ENCODE results near the gene TEX13D. TPM values are rescaled to one million over a fixed set of nuclear protein-coding genes. Genes with fewer than 3 reads are reported as not detected.
A peak's percentile ranks its signal among the peaks of the same experiment; 100 is the strongest.

The TEX13D gene
- total RNA-seq, 3 donors from 2014 or later (not counting 1 experiment from before 2014, with no cell fraction given): 0.32 TPM; not detected in 2

DNA sequence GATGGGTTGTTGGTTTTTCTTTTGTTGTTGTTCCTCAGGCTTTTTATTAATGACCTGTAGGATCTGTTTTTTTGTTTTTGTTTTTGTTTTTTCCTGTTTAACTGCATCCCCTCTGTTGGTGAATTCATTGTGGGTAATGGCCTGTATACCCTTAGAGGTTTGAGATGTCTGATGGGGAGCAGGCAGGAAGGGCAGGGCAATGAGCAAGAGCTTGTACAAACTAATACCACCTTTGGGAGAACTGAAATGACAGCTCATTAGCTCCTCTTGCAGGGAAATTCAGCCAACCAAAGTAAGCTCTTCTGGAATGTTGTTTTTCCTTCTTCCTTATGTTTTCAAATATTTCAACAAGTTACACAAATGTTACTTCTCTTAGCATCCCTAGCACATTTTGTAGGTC lies 37.3 kb downstream of the TEX13D start:
- Mint-ChIP-seq H3K9me3 (no peaks in the 10 kb centered on the region), H3K27me3 (ENCODE audit: low read depth in 2 of 2) (no peaks in the 10 kb centered on the region), H3K4me1 (peaks cover 19 to 24% of the 10 kb centered on the region in 2 donors), H3K36me3 (no peaks in the 10 kb centered on the region), H3K27ac (peak overlapping the region; percentile 52 to 81), H3K4me3 (peak overlapping the region; percentile 35)
- Histone ChIP-seq H3K36me3 (ENCODE audit: control insufficient read depth, insufficient read depth, low read length) (peaks cover 28% of the 10 kb centered on the region), H3K27ac (ENCODE audit: low read length) (no peak overlapping the region), H3K4me1 (ENCODE audit: control insufficient read depth, insufficient read depth, low read length) (peaks cover 8% of the 10 kb centered on the region), H3K27me3 (ENCODE audit: control insufficient read depth, insufficient read depth, low read length) (no peaks in the 10 kb centered on the region), H3K9me3 (ENCODE audit: control insufficient read depth, insufficient read depth, low read length) (no peaks in the 10 kb centered on the region), H3K4me3 (ENCODE audit: low read length) (no peak overlapping the region)
- ATAC-seq (no peak), DNase-seq (no peak)
- TF ChIP-seq CTCF (IDR thresholded peaks at IDR 0.05): no peak
- intact Hi-C loops (cut with micrococcal nuclease): no loop called here

DNA sequence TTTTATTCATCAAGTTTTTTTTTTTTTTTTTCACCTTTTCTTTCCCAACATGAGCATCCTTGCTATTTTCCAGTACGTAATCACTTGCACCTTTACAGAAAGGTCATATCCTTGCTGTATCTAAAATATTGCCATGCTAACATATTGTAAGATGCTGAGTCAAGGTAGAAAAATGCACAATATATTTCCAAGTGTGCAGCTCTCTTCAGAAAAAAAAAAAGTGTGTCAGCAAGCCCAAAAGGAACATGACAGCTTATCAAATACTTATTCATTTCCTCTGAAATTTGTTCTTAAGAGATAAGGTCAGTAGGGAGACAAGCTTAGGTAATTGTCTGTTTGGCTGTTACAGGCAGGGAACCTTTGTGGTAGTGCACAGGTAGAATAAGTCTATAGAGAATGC lies 40.9 kb downstream of the TEX13D start:
- H3K4me3 Mint-ChIP-seq: no peak overlapping the region
- no peak for TF ChIP-seq CTCF (IDR thresholded peaks at IDR 0.05)
- peaks cover 19 to 23% of the 10 kb centered on the region in 2 donors for H3K4me1 Mint-ChIP-seq
- Histone ChIP-seq H3K4me1 (ENCODE audit: control insufficient read depth, insufficient read depth, low read length) (peaks cover 5% of the 10 kb centered on the region), H3K9me3 (ENCODE audit: control insufficient read depth, insufficient read depth, low read length) (no peaks in the 10 kb centered on the region), H3K4me3 (ENCODE audit: low read length) (no peak overlapping the region), H3K36me3 (ENCODE audit: control insufficient read depth, insufficient read depth, low read length) (peaks cover 27% of the 10 kb centered on the region), H3K27ac (ENCODE audit: low read length) (no peak overlapping the region), H3K27me3 (ENCODE audit: control insufficient read depth, insufficient read depth, low read length) (no peaks in the 10 kb centered on the region)
- WGBS (ENCODE audit: insufficient coverage): no CpG with 5 or more reads among the region's 1 CpG
- no peak for DNase-seq
- H3K9me3 Mint-ChIP-seq: no peaks in the 10 kb centered on the region
- ATAC-seq: no peak
- no peaks in the 10 kb centered on the region for H3K36me3 Mint-ChIP-seq
- H3K27me3 Mint-ChIP-seq (ENCODE audit: low read depth in 2 of 2): no peaks in the 10 kb centered on the region
- intact Hi-C loops (cut with micrococcal nuclease): no loop called here
- peak overlapping the region; percentile 20 to 45 for H3K27ac Mint-ChIP-seq

- Histone ChIP-seq H3K4me3 (ENCODE audit: low read length) (no peak overlapping the region), H3K27ac (ENCODE audit: low read length) (no peak overlapping the region), H3K27me3 (ENCODE audit: control insufficient read depth, insufficient read depth, low read length) (no peaks in the 10 kb centered on the region), H3K36me3 (ENCODE audit: control insufficient read depth, insufficient read depth, low read length) (peaks cover 2% of the 10 kb centered on the region), H3K9me3 (ENCODE audit: control insufficient read depth, insufficient read depth, low read length) (no peaks in the 10 kb centered on the region), H3K4me1 (ENCODE audit: control insufficient read depth, insufficient read depth, low read length) (no peaks in the 10 kb centered on the region)
- intact Hi-C loops (cut with micrococcal nuclease): no loop called here
- Mint-ChIP-seq H3K27me3 (ENCODE audit: low read depth in 2 of 2) (no peaks in the 10 kb centered on the region), H3K36me3 (no peaks in the 10 kb centered on the region), H3K27ac (peak overlapping the region in 1 of 2 donors; percentile 2), H3K4me3 (no peak overlapping the region), H3K9me3 (no peaks in the 10 kb centered on the region), H3K4me1 (peaks cover 6 to 10% of the 10 kb centered on the region in 2 donors)
- ATAC-seq (no peak), DNase-seq (no peak)
- TF ChIP-seq CTCF (IDR thresholded peaks at IDR 0.05): no peak
- WGBS (ENCODE audit: insufficient coverage): 0% methylated on average over 1 of the region's 4 CpGs
Measured at GRCh38 chrX:124378643-124379042, 46.2 kb downstream of the TEX13D start.

GRCh38 chrX:124383354-124383753 lies 50.9 kb downstream of the TEX13D start:
- no peaks in the 10 kb centered on the region for H3K9me3 Mint-ChIP-seq
- WGBS (ENCODE audit: insufficient coverage): 32% methylated on average over 3 of the region's 4 CpGs
- no peak overlapping the region for H3K4me3 Mint-ChIP-seq
- no peaks in the 10 kb centered on the region for H3K27me3 Mint-ChIP-seq (ENCODE audit: low read depth in 2 of 2)
- DNase-seq: no peak
- no peaks in the 10 kb centered on the region for H3K27me3 ChIP-seq (ENCODE audit: control insufficient read depth, insufficient read depth, low read length)
- H3K36me3 ChIP-seq (ENCODE audit: control insufficient read depth, insufficient read depth, low read length): peaks cover 10% of the 10 kb centered on the region
- no peaks in the 10 kb centered on the region for H3K9me3 ChIP-seq (ENCODE audit: control insufficient read depth, insufficient read depth, low read length)
- no peak overlapping the region for H3K27ac ChIP-seq (ENCODE audit: low read length)
- peak overlapping the region; percentile 18 to 43 for H3K27ac Mint-ChIP-seq
- intact Hi-C loops (cut with micrococcal nuclease): no loop called here
- H3K4me1 ChIP-seq (ENCODE audit: control insufficient read depth, insufficient read depth, low read length): peaks cover 8% of the 10 kb centered on the region
- no peak overlapping the region for H3K4me3 ChIP-seq (ENCODE audit: low read length)
- peaks cover 9 to 12% of the 10 kb centered on the region in 2 donors for H3K4me1 Mint-ChIP-seq
- no peak for TF ChIP-seq CTCF (IDR thresholded peaks at IDR 0.05)
- no peak for ATAC-seq
- no peaks in the 10 kb centered on the region for H3K36me3 Mint-ChIP-seq
